ENCODE data around the gene FUBP3.

DNA sequence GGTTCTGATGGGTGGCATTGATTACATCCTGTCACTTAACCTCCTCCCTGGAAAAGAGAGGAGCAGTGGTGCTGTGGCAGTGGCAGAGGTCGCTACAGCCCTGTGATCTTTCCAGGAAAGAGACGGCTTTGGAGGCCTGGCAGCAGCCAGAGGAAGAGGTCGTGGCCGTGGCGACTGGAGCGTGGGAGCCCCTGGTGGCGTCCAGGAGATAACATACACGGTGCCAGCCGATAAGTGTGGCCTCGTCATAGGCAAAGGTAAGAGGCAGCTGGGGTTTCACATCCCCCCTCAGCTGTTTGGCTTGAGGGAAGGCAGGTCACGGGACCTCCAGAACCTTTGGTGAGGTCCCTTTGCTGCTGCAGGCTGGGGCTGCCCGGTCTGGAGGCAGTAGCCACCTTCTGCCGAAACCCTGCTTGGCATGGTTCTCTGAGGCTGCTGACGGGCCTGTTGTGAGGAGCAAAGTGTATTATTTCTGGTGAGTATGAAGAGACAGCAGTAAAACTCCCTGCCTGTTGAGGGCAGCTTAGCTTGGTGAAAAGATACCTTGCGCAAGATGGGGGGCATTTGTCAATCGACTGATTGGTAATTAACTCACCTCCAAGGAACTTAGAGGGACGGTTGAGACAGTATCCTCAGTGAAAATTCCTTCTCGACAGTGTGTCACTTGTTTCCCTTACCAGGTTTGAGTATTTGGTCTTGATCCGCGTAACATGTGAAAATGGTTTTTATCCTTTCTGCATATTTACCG, 47.0 kb downstream of the FUBP3 start:
- no peak for TF ChIP-seq CTCF (conservative IDR thresholded peaks at IDR 0.05; ENCODE audit: low read length)
- TF ChIP-seq EZH2phosphoT487 (IDR thresholded peaks at IDR 0.05; ENCODE audit: borderline replicate concordance) = no peak
